CD4-positive, alpha-beta T cell (primary cell): Measurements from ENCODE around the gene ATP1A2. TPM values are rescaled to one million over a fixed set of nuclear protein-coding genes. Genes with fewer than 3 reads are reported as not detected.

ENCODE experiments used
- ATAC-seq: fragments of 200-7000 bp; cut with Tn5 transposase; one replicate; pipeline ENCODE4 v1.10.0; 2022; ENCODE audit warnings: mild to moderate bottlenecking; ENCODE audit not compliant: poor library complexity
- CTCF ChIA-PET: fragments of 350-600 bp; sonication (Branson Sonifier 250); formaldehyde crosslinking; loops from one replicate; lab custom pipeline; 2021; ENCODE audit warnings: antibody characterized with exemption, inconsistent platforms; lab: Charles Lee
- POLR2A ChIA-PET: fragments of 350-600 bp; sonication (Branson Sonifier 250); formaldehyde crosslinking; loops from one replicate; lab custom pipeline; 2021; ENCODE audit warnings: antibody characterized with exemption, inconsistent platforms; lab: Charles Lee
- DNase-seq, 14 experiments: peaks; one replicate each; pipeline ENCODE4 v3.0.0-alpha.2; 2013 to 2020; ENCODE audit warnings: mixed read lengths in 2 of 14
- H3K27ac ChIP-seq, 2 donors: one replicate each; pipeline versions ENCODE4 v1.5.1 to v1.7.0; 2013; ENCODE audit warnings: low read length in 2 of 2, low read depth in 1 of 2, mild to moderate bottlenecking in 1 of 2
- H3K27me3 ChIP-seq, 2 experiments: 1 replicate in 1 of 2; 2 replicates in 1 of 2; pipeline versions ENCODE4 v1.6.1 to v1.7.0; 2013; ENCODE audit warnings: low read length in 2 of 2, control low read depth in 1 of 2, mild to moderate bottlenecking in 1 of 2, moderate library complexity in 1 of 2; ENCODE audit not compliant: insufficient read depth in 2 of 2, control insufficient read depth in 1 of 2
- H3K36me3 ChIP-seq: one replicate; pipeline ENCODE4 v1.6.1; 2013; ENCODE audit warnings: low read length, control low read depth; ENCODE audit not compliant: insufficient read depth
- H3K4me1 ChIP-seq: one replicate; pipeline ENCODE4 v1.6.1; 2013; ENCODE audit warnings: low read length, control low read depth; ENCODE audit not compliant: insufficient read depth
- H3K4me3 ChIP-seq: one replicate; pipeline ENCODE4 v1.5.1; 2013; ENCODE audit warnings: mild to moderate bottlenecking, low read length, moderate library complexity
- H3K9me3 ChIP-seq, 2 experiments: 1 replicate in 1 of 2; 2 replicates in 1 of 2; pipeline versions ENCODE4 v1.6.1 to v1.7.0; 2013; ENCODE audit warnings: low read length in 2 of 2, mild to moderate bottlenecking in 2 of 2, control low read depth in 1 of 2, moderate library complexity in 1 of 2; ENCODE audit not compliant: control insufficient read depth in 1 of 2, insufficient read depth in 1 of 2
- H3K27ac Mint-ChIP-seq: one replicate; pipeline ENCODE4 v1.8.0; 2020; ENCODE audit warnings: mixed read lengths
- H3K27me3 Mint-ChIP-seq: one replicate; pipeline ENCODE4 v1.8.0; 2021; ENCODE audit warnings: mixed read lengths
- H3K36me3 Mint-ChIP-seq: one replicate; pipeline ENCODE4 v1.8.0; 2021; ENCODE audit warnings: low read depth, mixed read lengths
- H3K4me1 Mint-ChIP-seq: one replicate; pipeline ENCODE4 v1.8.0; 2021; ENCODE audit warnings: low read depth, mixed read lengths
- H3K4me3 Mint-ChIP-seq: one replicate; pipeline ENCODE4 v1.8.0; 2020; ENCODE audit warnings: mild to moderate bottlenecking, mixed read lengths
- H3K9me3 Mint-ChIP-seq: one replicate; pipeline ENCODE4 v1.8.0; 2020; ENCODE audit warnings: mixed read lengths
- CTCF ChIP-seq: fragments of 200-600 bp; IDR thresholded peaks from one replicate; pipeline ENCODE4 v1.8.0; 2022; ENCODE audit warnings: antibody characterized with exemption, mild to moderate bottlenecking
- intact Hi-C, 2 experiments: fragments of 100-400 bp; cut with DNase I in 1 of 2; cut with micrococcal nuclease in 1 of 2; formaldehyde crosslinking; loops; one replicate each; pipeline versions ENCODE4 v1.15.1 to v1.9.0; 2023 to 2025; cut with DNase I, micrococcal nuclease
- total RNA-seq, 174 experiments: library from RNA in 2 of 174; stranded (reverse) in 2 of 174; gene quantifications; one replicate each; pipeline ENCODE4 v1.2.3 and lab custom pipeline; 2021 to 2026

The ATP1A2 gene
- total RNA-seq, 2 experiments from 2014 or later = not detected

GRCh38 chr1:160131803-160132565 is 16.4 kb downstream of the ATP1A2 start:
- no peak overlapping the region for H3K4me3 Mint-ChIP-seq
- ATAC-seq (no peak), DNase-seq (no peak)
- no peak overlapping the region for H3K27ac ChIP-seq
- H3K4me1 Mint-ChIP-seq = no peaks in the 10 kb centered on the region
- H3K27me3 Mint-ChIP-seq = peaks cover 25% of the 10 kb centered on the region
- H3K36me3 Mint-ChIP-seq = no peaks in the 10 kb centered on the region
- peaks cover 0 to 5% of the 10 kb centered on the region in 2 experiments for H3K27me3 ChIP-seq
- no peaks in the 10 kb centered on the region for H3K9me3 ChIP-seq
- no peaks in the 10 kb centered on the region for H3K9me3 Mint-ChIP-seq
- H3K4me1 ChIP-seq = no peaks in the 10 kb centered on the region
- no peak for TF ChIP-seq CTCF
- intact Hi-C loops = no loop called here
- H3K36me3 ChIP-seq = no peaks in the 10 kb centered on the region
- POLR2A ChIA-PET = no interaction called here
- no peak overlapping the region for H3K27ac Mint-ChIP-seq
- CTCF ChIA-PET = no interaction called here
- H3K4me3 ChIP-seq = no peak overlapping the region

- ChIA-PET POLR2A (no interaction called here), CTCF (no interaction called here)
- Mint-ChIP-seq H3K27me3 (peaks cover 25% of the 10 kb centered on the region), H3K36me3 (no peaks in the 10 kb centered on the region), H3K27ac (no peak overlapping the region), H3K4me1 (no peaks in the 10 kb centered on the region), H3K9me3 (no peaks in the 10 kb centered on the region), H3K4me3 (no peak overlapping the region)
- H3K36me3 ChIP-seq = no peaks in the 10 kb centered on the region
- DNase-seq = no peak
- no peaks in the 10 kb centered on the region for H3K4me1 ChIP-seq
- no peak for ATAC-seq
- intact Hi-C loops = no loop called here
- H3K9me3 ChIP-seq = no peaks in the 10 kb centered on the region
- H3K4me3 ChIP-seq = no peak overlapping the region
- no peak overlapping the region for H3K27ac ChIP-seq
- peaks cover 0 to 5% of the 10 kb centered on the region in 2 experiments for H3K27me3 ChIP-seq
- no peak for TF ChIP-seq CTCF
Observed at GRCh38 chr1:160133990-160134770, 18.6 kb downstream of the ATP1A2 start.

- CTCF ChIA-PET = no interaction called here
Observed at GRCh38 chr1:160134791-160135572, 19.4 kb downstream of the ATP1A2 start.

More at GRCh38 chr1:160134791-160135572, 19.4 kb downstream of the ATP1A2 start:
- POLR2A ChIA-PET = no interaction called here
- Mint-ChIP-seq H3K27me3 (peaks cover 25% of the 10 kb centered on the region), H3K27ac (no peak overlapping the region), H3K4me3 (no peak overlapping the region), H3K9me3 (no peaks in the 10 kb centered on the region), H3K36me3 (no peaks in the 10 kb centered on the region), H3K4me1 (no peaks in the 10 kb centered on the region)
- Histone ChIP-seq H3K27me3 (peaks cover 0 to 4% of the 10 kb centered on the region in 2 experiments), H3K27ac (no peak overlapping the region), H3K36me3 (no peaks in the 10 kb centered on the region), H3K9me3 (no peaks in the 10 kb centered on the region), H3K4me3 (no peak overlapping the region), H3K4me1 (no peaks in the 10 kb centered on the region)
- no peak for TF ChIP-seq CTCF
- intact Hi-C loops = no loop called here
- DNase-seq (peak in 1 of 14 experiments; percentile 10), ATAC-seq (no peak)
